ENCODE data around the gene MOG.

GRCh38 chr6:29679962-29680361, 23.1 kb downstream of the MOG start:
- no peak for TF ChIP-seq FOXA1 (IDR thresholded peaks at IDR 0.05)
- no peak for TF ChIP-seq SP1 (IDR thresholded peaks at IDR 0.05)
- no peak for TF ChIP-seq FOXM1 (IDR thresholded peaks at IDR 0.05; ENCODE audit: borderline replicate concordance)
- no peak for TF ChIP-seq L3MBTL2 (conservative IDR thresholded peaks at IDR 0.05)
- TF ChIP-seq BHLHE40 (IDR thresholded peaks at IDR 0.05; ENCODE audit: borderline replicate concordance): no peak
- TF ChIP-seq CTBP1 (IDR thresholded peaks at IDR 0.05; ENCODE audit: borderline replicate concordance): no peak
- TF ChIP-seq LEF1 (IDR thresholded peaks at IDR 0.05; ENCODE audit: borderline replicate concordance): no peak
- TF ChIP-seq ARNT (IDR thresholded peaks at IDR 0.05): no peak
- TF ChIP-seq TARDBP (IDR thresholded peaks at IDR 0.05): no peak
